Measurements from ENCODE around the gene SHMT2.

Gene SHMT2

DNA sequence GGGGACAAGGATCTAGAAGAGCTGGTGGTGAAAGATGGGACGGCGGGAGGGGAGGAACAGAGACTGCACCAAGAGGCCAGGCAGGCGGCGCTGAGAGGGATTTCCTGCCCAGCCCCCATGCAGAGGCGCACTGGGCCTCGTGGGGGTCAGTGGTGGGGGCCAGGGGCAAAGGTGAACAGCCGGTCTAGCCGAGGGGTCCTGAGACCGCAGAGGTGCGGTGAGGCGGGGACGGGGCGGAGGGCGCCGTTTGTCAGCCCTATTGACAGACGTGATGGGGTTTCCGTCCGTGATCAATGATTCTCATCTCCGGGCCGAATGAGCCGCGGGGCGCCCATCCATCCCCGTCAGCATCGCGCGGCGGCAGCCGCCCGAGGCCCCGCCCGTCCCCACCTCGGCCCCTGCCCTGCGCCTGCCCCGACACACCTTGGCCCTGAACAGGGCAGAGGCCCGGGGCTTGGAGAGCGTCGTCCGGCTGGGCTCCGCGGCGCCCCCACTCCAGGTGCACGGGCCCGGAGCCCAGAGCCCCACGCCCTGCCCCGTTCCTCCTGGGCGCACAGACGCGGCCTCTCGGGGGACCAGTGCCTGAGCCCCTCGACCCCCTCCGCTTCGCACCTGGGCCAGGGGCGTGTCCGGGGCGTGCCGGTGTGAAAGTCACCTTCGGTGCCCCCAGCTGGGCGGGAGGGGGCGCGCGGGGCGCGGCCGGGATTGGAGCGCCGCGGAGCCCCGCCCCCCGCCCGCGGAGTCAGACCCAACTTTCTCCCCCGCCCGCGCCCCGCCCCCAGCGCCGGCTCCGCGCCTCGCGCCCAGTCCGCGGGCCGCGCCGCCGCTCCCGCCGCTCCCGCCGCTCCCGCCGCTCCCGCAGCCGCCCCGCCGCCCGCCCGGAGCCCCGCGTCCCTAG is 13.2 kb upstream of the SHMT2 start, which contains the start of gene NXPH4:
Gene NXPH4 (plus strand): TSS at position 781 of the 898 bp plus-strand sequence. CDS start 176 bp downstream, outside the sequence.
- DNase-seq: peak; percentile 53

DNA sequence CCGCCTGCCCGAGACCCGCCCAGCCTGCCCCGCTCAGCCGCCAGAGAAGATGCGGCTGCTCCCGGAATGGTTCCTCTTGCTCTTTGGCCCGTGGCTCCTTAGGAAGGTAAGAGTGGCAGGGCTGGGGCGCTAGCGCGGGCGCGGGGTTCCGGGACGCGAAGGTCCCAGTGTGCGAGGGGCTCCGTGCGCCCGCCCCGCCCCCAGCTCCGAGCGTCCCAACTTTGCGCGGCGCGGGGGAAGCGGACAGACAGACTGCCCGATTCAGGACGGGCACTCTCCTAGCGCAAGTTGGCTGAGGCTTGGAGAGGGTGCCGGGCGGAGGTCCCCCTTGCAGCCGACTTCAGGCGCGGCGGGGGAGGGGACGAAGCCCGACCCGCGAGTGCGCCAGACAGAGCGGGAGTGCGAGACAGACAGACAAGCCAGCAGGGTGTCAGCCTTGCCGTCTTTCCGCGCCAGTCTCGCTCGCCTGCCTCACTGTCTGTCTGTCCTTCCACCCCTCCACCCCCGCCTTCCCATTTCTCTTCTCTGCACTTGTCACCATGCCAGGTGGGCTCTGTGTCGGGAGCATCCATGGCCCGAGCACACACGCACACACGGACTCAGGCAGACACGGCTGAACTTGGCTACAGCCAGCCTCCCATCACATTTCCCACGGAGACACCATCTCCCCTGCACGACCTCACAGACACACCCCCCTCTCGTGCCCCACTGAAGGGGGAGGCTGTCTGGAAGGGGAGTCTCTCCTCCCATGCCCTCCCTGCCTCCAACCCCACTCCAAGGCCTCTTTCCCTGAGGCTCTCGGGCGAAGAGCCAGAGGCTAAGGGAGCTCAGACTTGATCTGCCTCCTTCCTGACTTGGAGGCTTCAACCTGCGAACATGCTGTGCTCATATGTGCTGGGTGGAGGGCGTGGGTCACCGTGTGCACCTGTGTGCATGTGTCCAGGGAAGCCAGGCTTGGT is 12.3 kb upstream of the SHMT2 start:
- no peak for DNase-seq

DNA sequence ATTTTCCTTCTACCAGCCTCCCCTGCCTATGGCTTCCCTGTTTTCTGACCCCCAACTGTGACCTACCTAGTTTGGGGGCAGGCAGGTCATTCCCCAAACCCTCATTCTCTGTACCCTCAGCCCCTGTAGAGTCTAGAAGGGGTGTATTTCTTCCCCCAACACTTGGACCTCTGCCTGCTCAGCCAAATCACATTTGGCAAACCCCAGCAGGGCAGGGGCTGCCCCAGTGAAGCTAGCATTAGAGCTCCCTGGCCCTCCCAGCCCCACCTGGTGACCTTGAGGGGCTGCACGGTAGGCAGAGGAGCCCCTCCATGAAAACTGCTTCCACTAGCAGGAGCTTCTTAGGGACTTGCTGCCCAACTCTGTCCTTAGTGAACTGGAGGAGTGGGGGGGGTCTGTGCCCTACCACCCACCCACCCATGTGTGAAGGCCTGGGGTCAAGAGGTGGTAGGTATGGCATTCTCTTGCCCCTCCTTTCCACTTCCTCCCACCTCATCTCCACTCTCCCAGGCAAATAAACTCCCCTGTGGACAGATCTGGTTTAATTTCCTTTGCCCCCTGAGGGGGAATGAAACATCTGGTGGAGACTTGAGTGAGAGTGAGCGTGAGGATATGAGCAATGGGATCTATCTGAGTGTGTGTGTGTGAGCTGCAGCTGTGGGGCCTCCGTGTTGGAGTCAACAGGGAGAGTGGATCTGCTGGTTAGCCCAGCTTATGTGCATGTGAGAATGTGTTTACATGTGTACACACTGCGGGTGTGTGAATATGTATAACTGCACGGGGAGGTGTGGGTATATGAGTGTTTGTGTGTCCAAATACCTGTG is 11.3 kb upstream of the SHMT2 start:
- no peak for DNase-seq

DNA sequence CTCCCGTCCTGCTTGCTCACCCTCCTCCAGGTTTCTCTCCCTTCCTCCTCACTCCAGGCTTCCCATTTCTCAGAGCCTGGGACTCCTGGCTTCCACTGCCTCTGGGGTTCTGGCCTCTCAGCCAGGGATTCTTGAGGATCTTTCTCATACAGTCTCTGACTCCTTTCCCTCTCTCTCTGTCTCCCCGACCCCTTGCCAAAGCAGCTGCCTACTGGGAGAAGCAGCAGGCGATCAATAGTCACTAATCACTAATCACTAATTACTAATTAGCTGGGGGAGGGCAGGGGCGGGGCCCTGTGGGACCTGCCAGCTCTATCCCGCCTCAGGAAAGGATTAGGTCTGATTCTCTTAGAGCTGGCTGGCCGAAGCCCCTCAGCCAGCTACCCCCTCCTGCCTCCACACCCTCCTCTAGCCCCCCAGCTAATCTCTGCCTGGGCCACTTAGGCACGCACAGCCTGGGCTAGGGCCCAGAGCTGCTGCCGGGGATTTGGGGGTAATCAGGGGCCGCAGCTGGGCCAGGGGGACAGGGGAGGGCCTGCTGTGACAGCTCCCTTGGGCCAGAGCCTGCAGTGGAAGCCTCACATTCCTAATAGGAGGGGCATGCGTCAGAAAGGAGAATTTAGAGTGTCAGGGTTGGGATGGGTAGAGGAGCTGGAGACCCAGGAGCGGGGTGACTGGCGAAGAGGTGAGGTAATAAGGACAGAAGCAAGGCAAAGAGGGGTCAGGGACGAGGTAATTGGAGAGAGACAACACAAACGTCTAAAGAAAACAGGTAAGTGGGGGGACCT is 10.1 kb upstream of the SHMT2 start:
- no peak for DNase-seq

DNA sequence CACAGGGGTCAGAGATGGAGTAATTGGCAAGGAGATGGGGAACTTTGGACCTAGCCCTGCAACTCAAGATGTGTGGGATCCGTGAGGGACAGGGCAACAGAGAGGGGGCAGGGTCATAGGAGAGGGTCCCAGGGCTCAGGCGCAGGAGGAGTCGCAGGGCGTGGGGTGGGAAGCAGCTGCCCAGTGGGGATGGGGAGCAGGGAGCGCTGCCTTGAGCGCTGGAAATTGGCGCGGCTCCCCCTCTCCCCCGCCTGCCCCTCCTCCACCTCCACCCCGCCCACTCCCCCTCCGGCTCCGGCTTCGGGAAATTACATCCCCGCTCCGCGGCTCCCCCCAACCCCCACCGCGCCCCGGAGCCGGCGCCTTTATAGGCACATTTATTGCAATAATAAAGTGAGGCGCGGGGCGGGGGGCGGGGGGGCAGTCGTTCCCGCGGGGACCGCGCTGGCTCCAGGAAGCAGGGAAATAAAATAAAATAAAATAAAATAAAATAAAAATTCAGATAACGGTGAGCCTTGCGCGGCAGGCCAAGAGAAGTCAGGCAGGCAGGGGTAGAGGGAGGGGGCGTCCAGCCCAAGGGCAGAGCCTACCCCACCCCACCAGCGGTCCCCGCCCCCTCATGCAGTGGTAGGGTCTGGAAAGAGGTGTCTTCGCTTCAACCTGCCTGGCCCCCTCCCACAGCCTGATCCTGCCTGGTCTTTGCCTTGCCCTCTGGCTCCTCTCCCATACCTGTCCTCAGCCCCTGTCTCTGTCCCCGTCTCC is 9.3 kb upstream of the SHMT2 start:
- DNase-seq: no peak

DNA sequence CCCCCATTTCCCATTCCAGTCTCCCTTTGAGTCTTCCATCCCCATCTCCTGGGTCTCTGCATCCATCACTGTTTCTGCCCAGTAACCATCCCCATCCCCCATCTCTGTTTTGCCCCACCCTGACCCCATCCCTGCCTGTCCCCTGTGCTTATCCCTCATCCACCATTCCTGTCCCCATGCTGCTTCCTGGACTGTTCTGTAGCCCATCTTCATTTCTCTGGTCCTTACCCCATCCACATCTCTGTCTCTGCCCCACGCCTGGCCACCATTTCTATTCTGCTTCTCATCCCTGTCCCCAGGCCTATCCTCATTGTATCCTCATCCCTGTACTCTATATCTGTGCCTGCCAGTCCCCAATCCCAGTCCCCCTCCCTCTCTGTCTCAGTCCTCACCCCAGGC is 8.7 kb upstream of the SHMT2 start:
- DNase-seq: no peak

DNA sequence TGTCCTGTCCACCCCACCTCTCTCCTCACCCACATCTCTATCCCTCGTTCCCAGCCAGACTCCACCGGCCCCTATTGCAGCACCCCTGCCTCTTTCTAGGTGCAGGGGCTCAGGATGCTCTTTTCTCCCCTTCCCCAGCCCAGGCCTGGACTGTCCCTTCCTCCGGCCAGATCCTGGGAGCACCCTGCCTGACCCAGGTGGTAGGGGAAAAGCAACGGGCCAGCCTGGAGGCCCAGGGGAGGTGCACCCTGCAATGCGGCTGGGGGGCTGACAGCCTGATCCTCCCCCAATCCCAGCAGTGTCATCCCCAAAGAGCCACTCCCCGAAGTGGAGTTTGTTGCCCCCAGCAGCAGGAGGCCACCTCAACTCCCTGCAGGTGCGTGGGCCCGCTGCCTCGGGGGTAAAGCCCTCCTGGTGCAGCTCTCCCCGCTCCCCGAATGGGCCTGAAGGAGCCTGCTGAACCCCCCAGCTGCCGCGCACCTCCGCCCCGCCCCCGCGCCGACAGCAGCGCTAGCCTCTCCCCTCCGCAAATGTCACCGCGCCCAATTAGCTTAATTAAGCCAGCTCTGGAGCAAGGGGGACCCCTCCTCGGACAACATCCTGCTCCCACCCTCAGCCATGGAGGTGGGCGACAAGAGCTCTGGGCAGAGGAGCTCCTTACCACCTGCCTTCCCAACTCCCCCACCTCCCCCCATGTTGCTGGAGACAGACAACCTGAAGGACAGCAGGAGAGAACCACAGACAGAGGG is 8.2 kb upstream of the SHMT2 start:
- no peak for DNase-seq

DNA sequence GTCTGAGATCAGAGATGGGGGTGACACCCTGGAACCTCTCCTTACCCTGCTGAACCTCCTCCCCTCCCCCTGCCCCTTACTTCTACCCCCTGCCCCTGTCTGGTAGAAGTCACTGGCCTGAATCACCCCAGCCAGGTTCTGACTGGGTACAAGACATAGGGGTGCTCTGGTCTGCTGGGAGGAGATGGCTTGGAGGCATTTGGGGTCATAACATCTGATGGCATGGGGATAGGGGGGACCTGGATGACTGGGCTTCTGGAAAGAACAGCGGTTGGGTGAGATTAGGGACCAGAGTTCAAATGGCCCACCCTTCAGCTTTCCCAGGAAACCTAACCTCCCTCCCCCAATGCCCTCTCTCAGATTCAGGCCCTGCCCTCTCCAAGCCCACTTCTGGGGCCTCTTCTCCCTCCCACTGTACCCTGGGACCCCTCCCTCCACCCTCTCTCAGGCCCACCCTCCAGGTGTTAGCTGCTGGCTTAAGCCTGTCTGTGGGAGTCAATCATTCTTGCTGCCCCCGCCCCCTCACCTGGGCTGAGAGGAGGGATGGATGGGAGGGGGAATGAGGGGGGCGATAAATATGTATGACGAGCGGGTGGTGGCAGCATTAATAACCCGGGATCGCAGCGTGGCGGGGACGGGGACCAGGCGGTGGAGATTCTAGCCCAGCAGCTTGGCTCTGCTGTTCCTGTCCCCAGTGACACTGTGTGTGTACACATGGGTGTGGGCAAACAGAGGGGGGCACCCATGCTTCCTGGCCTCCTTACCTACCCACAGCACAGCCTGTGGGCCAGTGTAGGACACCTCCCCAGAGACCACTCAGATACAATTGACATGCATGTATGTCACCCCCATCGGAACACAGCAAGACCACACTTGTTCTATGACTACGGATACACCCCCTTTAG is 7.0 kb upstream of the SHMT2 start:
- DNase-seq: no peak

DNA sequence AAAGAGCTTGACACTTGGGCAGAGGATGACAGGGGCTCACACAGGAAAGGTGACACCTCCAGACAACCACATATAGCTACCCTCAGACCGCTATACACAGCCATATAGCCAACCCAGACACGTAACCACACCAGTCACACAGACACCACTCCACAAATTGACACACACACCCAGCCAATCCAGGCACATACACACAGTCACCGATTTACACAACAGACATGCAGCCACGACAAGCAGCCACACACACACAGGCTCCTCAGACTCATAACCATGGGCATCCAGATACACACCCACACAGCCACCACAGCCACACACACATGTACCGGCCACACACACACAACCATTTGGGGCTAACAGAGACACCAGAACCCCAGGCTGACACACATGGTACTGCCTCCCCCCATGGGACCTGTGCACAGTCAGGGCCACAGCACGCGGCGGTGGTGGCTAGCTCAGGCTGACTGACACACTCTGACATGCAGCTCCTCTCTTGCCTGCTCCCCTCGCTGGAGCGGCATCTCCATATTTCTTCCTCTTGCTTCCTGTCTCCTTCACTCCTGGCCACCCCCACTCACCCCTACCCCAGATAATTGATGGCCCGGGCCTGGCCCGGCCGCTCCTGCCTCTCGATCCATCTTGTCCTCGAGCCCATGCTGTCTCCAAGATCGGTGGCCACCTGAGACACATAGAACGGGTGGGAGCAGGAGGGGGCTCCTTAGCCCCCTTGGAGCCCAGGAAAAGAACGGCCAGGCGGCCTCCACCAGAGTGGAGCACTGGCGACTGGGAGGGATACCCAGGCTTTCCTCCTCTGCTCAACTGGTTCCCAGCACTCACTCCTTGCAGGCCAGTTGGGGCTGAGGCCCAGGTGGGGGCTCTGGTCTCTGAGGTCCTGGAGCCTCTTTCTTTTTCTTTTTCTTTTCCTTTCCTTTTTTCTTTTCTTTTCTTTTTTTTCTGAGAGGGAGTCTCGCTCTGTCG is 6.0 kb upstream of the SHMT2 start:
- no peak for DNase-seq

DNA sequence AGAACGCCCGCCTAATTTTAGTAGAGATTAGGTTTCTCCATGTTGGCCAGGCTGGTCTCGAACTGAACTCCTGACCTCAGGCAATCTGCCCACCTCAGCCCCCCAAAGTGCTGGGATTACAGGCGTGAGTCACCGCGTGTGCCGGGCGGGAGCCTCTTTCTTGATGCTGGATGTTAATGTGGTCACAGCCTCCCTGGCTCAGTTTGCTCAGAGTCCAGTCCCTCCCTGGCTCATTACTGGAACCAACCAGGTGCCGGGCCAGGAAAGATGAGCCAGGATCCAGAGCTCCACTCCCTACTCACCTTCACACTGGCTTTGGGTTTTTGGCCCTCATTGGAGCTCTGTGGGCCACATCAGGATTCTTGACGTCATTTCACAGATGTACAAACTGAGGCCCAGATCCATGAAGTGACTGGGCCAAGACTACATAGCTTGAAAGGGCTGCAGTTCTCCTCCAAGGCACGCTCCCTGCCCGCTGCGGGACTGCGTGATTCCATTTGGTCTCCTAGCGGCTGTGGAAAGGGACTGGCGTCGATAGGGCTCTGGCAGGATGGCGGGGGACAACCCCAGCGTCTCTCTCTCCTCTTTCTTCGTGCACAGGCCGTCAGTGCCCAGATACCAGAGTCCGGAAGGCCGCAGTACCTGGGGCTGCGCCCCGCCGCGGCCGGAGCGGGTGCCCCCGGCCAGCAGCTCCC is 5.1 kb upstream of the SHMT2 start:
- no peak for DNase-seq

DNA sequence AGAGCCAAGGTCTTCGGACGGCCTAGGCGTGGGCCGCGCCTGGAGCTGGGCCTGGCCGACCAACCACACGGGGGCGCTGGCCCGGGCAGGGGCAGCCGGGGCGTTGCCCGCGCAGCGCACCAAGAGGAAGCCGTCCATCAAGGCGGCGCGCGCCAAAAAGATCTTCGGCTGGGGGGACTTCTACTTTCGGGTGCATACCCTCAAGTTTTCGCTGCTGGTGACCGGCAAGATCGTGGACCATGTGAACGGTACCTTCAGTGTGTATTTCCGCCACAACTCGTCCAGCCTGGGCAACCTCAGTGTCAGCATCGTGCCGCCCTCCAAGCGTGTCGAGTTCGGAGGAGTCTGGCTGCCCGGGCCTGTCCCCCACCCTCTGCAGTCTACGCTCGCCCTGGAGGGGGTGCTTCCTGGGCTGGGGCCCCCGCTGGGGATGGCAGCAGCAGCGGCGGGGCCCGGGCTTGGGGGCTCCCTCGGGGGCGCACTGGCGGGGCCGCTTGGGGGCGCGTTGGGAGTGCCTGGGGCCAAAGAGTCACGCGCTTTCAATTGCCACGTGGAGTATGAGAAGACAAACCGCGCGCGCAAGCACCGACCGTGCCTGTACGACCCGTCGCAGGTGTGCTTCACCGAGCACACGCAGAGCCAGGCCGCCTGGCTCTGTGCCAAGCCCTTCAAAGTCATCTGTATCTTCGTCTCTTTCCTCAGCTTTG is 4.4 kb upstream of the SHMT2 start:
- peak; percentile 82 for DNase-seq

DNA sequence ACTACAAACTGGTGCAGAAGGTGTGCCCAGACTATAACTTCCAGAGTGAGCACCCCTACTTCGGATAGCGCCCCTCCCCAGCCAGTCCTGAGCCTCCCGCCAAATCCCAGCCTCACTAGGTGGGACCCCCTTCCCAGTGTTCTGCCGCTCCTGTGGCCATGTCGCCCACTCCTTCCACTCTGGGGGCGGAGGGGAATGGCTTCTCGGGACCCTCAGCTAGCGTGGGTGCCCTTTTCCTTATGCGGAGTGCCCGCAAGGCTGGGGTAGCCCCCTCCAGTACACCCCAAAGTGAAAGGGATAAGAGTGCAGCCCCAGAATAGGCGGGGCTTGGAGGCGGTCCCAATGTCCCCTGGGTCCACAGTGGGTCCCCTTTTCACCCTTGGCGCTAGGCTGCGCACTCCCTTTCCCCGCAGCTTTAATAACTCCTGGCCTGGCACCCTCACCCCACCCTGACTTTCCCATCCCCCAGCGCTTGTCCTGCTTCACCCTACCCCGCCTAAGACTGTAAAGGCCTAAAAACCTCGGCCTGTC is 3.8 kb upstream of the SHMT2 start:
- no peak for DNase-seq

DNA sequence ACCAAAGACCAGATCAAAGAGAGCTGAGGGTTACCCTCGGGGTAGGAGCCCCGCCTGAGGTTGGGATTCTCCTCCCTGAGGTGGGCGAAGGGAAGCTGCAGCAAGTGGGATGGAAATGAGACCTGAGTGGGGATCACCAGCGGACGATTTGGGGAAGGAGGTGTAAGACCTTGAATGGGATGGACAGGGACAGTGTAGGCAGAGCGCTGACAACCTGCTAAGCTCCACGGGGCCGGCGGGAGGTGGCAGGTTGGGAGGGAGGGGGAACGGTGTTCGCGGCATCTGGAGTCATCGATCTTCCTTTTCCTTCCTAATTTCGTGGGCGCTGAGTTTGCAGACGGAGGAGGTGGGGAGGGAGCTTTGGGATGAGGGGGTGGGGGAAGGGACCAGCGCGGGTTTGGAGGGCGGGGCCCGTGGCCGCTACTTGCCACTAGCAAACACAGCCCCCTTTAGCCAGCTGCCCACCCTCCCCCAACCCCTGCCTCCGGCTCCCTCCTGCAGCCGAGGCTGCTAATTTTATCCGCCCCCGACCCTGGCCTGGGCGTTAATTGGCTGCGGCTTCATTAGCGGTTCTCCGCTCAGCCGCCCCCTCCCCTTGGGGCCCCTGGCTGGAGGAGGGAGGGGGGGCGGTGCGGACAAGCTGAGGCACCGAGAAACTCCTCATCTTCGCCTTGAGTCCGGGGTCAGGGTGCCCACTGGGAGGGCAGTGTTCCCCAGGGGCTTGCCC is 2.8 kb upstream of the SHMT2 start:
- DNase-seq: no peak

DNA sequence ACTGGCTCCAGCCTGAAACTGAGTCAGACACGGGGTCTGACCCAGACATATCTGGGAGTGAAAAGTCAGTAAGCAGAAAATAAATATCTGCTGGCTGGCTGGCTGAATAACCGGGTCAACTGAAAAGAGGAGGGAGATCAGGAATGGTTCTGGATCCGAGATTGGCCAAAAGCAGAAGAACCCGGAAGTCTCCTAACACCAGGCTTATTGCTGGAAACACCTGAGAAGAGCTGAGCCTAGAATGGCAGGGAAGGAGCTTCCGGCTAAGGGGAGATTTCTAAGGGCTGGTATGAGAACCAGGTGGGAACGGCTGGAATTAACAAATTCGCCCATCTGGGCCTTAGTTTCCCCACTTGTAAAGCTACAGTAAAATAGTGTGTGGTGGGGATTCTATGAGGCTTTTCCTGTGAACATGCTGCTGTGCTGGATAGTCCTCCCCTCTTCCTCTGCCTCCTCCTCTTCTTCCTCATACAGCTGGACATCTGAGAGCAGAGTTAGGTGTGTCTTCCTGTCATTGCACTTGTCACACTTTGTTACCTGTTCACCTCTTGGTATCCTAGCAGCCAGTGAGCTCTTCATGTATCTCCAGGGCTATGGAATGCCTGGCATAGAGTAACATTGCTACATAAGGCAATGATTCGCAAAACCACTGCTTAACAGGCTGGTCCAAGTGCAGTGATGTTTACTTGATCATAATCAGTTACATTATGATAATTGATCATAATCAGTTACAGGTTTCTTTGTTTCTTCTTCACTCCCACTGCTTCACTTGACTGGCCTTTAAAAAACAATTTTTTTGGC is 2.0 kb upstream of the SHMT2 start:
- DNase-seq: no peak

All from activated CD4-positive, alpha-beta T cell treated with anti-CD3 and anti-CD28 coated beads, Interleukin-2, Interleukin-6, amounts not matched to agents 100 ng/mL and 50 ng/mL, durations not matched to agents 16 hours and 8 hours (primary cell).